Parathyroid adenoma (tissue), 2 donors: ENCODE results near the gene NLRP1.
A peak's percentile ranks its signal among the peaks of the same experiment; 100 is the strongest.

Experiments used
- H2AFZ ChIP-seq: fragments of 300-600 bp; sonication (generic); one replicate; pipeline ENCODE4 v1.7.0; 2017; ENCODE audit warnings: antibody characterized with exemption, mild to moderate bottlenecking
- H3K27ac ChIP-seq: fragments of 300-600 bp; sonication (generic); one replicate; pipeline ENCODE4 v1.7.0; 2017
- H3K27me3 ChIP-seq: fragments of 300-600 bp; sonication (generic); one replicate; pipeline ENCODE4 v1.7.0; 2017; ENCODE audit warnings: low read length; ENCODE audit not compliant: control insufficient read depth, insufficient read depth
- H3K36me3 ChIP-seq: fragments of 300-600 bp; sonication (generic); one replicate; pipeline ENCODE4 v1.7.0; 2017; ENCODE audit warnings: low read length; ENCODE audit not compliant: control insufficient read depth, insufficient read depth
- H3K4me1 ChIP-seq: fragments of 300-600 bp; sonication (generic); one replicate; pipeline ENCODE4 v1.7.0; 2017; ENCODE audit warnings: control low read depth
- H3K4me2 ChIP-seq: fragments of 300-600 bp; sonication (generic); one replicate; pipeline ENCODE4 v1.7.0; 2017; ENCODE audit warnings: low read length
- H3K4me3 ChIP-seq: fragments of 300-600 bp; sonication (generic); one replicate; pipeline ENCODE4 v1.7.0; 2017; ENCODE audit warnings: low read depth, low read length
- H3K79me2 ChIP-seq: fragments of 300-600 bp; sonication (generic); one replicate; pipeline ENCODE4 v1.7.0; 2017; ENCODE audit warnings: control low read depth
- H3K9ac ChIP-seq: fragments of 300-600 bp; sonication (generic); one replicate; pipeline ENCODE4 v1.7.0; 2017; ENCODE audit warnings: mild to moderate bottlenecking
- H3K9me3 ChIP-seq: fragments of 300-600 bp; sonication (generic); one replicate; pipeline ENCODE4 v1.7.0; 2017; ENCODE audit warnings: low read length; ENCODE audit not compliant: control insufficient read depth
- CTCF ChIP-seq: fragments of 300-600 bp; sonication (generic); IDR thresholded peaks from one replicate; pipeline ENCODE4 v1.7.0; 2017; ENCODE audit warnings: antibody characterized with exemption, mild to moderate bottlenecking
- donor health status: primary hyperparathyroidism.

NLRP1 gene

GRCh38 chr17:5492970-5493369, 91.3 kb downstream of the NLRP1 start:
- Histone ChIP-seq H3K9me3 (no peaks in the 10 kb centered on the region), H2AFZ (no peak overlapping the region), H3K9ac (no peak overlapping the region), H3K79me2 (no peaks in the 10 kb centered on the region), H3K4me3 (no peak overlapping the region), H3K27me3 (no peaks in the 10 kb centered on the region), H3K27ac (no peak overlapping the region), H3K4me1 (no peaks in the 10 kb centered on the region), H3K36me3 (no peaks in the 10 kb centered on the region), H3K4me2 (no peak overlapping the region)
- TF ChIP-seq CTCF = no peak

GRCh38 chr17:5488752-5489151, 95.6 kb downstream of the NLRP1 start:
- H3K36me3 ChIP-seq = no peaks in the 10 kb centered on the region
- peaks cover 4% of the 10 kb centered on the region for H3K4me1 ChIP-seq
- H3K9me3 ChIP-seq = no peaks in the 10 kb centered on the region
- no peak overlapping the region for H2AFZ ChIP-seq
- H3K4me2 ChIP-seq = no peak overlapping the region
- no peak overlapping the region for H3K27ac ChIP-seq
- H3K79me2 ChIP-seq = peaks cover 4% of the 10 kb centered on the region
- no peaks in the 10 kb centered on the region for H3K27me3 ChIP-seq
- H3K4me3 ChIP-seq = no peak overlapping the region
- no peak overlapping the region for H3K9ac ChIP-seq
- TF ChIP-seq CTCF = no peak

DNA sequence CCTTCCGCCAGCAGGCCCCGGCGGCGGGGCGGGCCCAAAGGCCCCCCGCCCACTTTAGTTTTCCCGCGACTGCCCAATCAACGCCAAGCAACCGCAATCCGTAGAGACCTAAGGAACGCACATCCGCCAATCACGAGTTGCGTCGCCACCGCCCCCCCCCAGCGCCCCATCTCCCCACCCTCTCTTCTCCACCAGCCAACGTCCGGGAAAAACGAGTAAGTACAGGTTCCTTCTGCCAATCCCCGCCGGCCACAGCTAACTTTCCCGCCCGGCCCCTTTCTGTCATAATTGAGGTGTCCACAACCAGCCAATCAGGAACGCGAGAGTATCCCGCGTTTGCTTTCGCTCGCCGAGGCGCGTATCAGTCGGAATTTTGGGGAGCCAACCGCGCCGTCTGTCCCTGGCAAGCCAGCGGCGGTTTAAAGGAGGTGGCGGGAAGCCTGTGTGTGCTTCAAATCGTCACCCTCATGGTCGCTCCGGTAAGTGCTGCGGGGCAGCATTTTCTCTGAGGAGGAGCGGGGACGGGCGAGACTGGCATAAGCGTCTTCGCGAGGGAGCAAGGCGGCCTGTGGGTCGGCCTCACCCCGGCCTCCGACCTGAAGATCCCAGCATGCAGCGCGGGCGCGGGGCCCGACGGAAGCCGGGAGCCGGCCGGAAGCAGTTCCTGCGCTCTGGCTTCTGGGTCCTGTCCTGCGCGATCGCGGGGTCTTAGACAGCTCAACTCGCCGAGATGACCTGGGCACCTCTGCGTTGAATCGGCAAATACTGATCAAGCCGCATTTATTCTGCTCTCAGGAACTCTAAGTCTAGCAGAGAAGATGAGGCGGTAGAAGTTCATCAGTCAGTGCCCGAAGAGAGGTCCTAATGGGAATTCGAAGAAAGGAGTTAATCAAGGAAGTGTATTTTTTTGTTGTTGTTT, 97.8 kb downstream of the NLRP1 start, which contains the start of gene MIS12:
Gene MIS12 (plus strand): TSS at position 361 of the 919 bp plus-strand sequence. CDS start 2,297 bp downstream, outside the sequence.
- Histone ChIP-seq H3K36me3 (no peaks in the 10 kb centered on the region), H3K9me3 (no peaks in the 10 kb centered on the region), H3K9ac (peak within 1 kb of the TSS; percentile 71), H3K4me3 (peak within 1 kb of the TSS; percentile 97), H2AFZ (peak within 1 kb of the TSS; percentile 92), H3K4me1 (peaks cover 4% of the 10 kb centered on the region), H3K79me2 (peaks cover 4% of the 10 kb centered on the region), H3K27ac (peak within 1 kb of the TSS; percentile 98), H3K4me2 (peak within 1 kb of the TSS; percentile 100), H3K27me3 (no peaks in the 10 kb centered on the region)
- no peak for TF ChIP-seq CTCF

DNA sequence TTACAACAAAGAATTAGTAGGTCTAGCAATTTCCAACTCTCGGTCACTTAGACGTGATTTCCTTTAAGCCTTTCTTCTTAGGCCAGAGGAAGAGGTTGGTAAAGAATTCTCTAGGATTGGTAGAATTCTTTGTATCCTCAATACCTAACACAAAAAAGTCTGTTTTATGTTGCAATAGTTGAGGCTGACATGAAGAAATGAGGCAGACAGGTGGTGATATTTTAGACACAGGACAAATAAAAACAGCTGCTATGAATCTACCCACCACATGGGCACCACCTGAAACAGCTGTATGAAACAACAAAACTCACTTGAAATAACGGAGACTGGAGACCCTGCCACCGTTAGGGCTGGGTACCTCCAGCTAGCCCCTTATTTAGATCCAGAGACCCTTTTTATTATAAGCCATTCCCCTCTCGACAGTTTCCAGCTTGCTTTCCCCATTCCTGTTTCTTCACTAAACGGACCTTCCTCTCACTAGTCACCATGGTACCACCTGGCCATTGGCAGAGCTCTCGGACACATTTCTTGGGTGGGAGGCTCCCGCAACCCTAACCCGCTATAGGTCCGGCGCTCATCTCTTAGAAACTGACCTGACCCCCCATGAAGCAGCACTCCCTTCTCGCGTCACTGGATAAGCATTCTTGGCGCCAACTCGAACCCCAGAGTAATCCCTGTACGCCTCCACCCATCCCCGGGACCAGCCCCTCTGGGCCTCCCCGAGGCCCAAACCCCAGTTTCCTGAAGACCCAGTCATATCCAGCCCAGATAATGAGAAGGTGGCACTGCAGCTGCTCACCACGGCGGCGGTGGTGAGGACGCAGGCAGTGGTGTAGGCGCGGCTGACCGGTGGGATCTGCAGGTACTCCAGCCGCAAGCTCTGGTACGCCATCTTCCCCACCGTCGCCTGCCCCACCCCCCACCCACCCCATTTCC, 98.8 kb downstream of the NLRP1 start, which contains the start of gene DERL2:
Gene DERL2 (minus strand): TSS at position 909 of the 936 bp plus-strand sequence. CDS start 17 bp downstream, at position 892.
- Histone ChIP-seq H3K27me3 (no peaks in the 10 kb centered on the region), H3K27ac (peak within 1 kb of the TSS; percentile 98), H3K9me3 (no peaks in the 10 kb centered on the region), H3K4me3 (peak within 1 kb of the TSS; percentile 97), H2AFZ (peak within 1 kb of the TSS; percentile 92), H3K79me2 (peaks cover 4% of the 10 kb centered on the region), H3K4me1 (peaks cover 4% of the 10 kb centered on the region), H3K4me2 (peak within 1 kb of the TSS; percentile 100), H3K9ac (peak within 1 kb of the TSS; percentile 71), H3K36me3 (no peaks in the 10 kb centered on the region)
- TF ChIP-seq CTCF = no peak
